ENCODE measurements around the gene FOXP1.

FOXP1 gene

DNA sequence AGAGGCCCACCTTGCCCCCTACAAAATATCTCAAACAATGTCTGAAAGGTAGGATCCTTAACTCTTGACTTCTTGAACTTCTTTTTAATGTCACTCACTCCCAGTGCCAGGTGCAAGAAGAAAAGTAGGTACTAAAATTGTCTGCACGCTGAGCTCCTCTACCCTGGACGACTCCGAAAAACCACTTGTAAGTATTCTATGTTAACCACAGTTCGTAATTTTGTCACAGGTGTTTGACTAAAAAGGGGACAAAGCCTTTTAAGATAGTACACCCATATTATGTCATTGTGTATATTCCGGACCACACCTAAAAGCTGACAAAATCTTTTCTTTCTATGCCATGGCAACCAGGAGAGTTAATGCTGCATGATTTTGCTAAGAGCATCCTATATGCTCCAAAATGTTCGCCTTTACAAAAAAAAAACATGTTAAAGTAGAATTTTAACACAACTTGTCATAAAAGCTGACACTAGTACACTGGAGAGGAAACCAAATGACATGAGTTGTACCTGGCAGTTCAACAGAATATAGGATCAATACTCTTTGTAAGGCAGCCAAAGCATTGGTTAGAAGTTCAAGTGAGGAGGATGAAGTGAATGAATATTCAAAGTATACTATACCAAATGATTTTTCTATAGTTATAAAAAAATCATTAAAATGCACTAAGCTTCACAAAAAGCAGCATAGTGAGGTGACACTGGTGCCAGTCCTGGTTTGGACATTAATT lies 210.5 kb downstream of the FOXP1 start:
- no peak overlapping the region for H3K4me3 ChIP-seq (ENCODE audit: low read length)
- peaks cover 13% of the 10 kb centered on the region for H3K4me1 ChIP-seq (ENCODE audit: control insufficient read depth, insufficient read depth, low read length)
- no peak for DNase-seq (ENCODE audit: low read depth)
- no peaks in the 10 kb centered on the region for H3K9me3 ChIP-seq (ENCODE audit: control insufficient read depth, low read length)
- no peak overlapping the region for H3K9ac ChIP-seq (ENCODE audit: low read length)
- no peaks in the 10 kb centered on the region for H3K27me3 ChIP-seq (replicated peaks; ENCODE audit: control insufficient read depth, insufficient read depth, low read length)
- H3K36me3 ChIP-seq (ENCODE audit: control insufficient read depth, insufficient read depth, low read length, severe bottlenecking), result no peaks in the 10 kb centered on the region

DNA sequence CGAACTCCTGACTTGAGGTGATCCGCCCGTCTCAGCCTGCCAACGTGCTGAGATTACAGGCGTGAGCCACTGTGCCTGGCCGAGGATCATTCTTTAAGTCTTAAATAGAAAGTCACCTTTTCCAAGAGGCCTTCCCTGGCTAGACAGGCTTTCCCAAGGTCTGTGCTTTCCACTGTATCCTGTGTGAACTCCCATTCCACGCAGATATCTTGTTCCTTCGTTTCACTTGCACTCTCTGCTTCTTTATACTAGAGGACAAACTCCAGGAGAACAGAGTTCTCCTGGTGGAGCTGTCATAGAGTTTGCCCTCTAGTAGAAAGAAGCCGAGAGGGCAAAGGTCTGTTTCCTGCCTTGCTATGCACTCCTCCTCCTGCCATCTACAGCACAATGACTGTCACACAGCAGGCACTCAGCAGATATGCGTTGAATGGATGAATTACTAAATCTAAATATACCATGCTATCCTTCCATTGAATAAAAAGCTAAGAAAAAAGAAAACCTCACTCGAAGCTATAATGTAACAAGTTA lies 211.2 kb downstream of the FOXP1 start:
- no peak overlapping the region for H3K4me3 ChIP-seq (ENCODE audit: low read length)
- H3K36me3 ChIP-seq (ENCODE audit: control insufficient read depth, insufficient read depth, low read length, severe bottlenecking), result no peaks in the 10 kb centered on the region
- H3K9me3 ChIP-seq (ENCODE audit: control insufficient read depth, low read length), result no peaks in the 10 kb centered on the region
- DNase-seq (ENCODE audit: low read depth), result no peak
- H3K27me3 ChIP-seq (replicated peaks; ENCODE audit: control insufficient read depth, insufficient read depth, low read length), result no peaks in the 10 kb centered on the region
- H3K4me1 ChIP-seq (ENCODE audit: control insufficient read depth, insufficient read depth, low read length), result peaks cover 13% of the 10 kb centered on the region
- no peak overlapping the region for H3K9ac ChIP-seq (ENCODE audit: low read length)

- no peak overlapping the region for H3K4me3 ChIP-seq (ENCODE audit: low read length)
- no peak for DNase-seq (ENCODE audit: low read depth)
- H3K9me3 ChIP-seq (ENCODE audit: control insufficient read depth, low read length), result no peaks in the 10 kb centered on the region
- H3K9ac ChIP-seq (ENCODE audit: low read length), result no peak overlapping the region
- no peaks in the 10 kb centered on the region for H3K36me3 ChIP-seq (ENCODE audit: control insufficient read depth, insufficient read depth, low read length, severe bottlenecking)
- H3K4me1 ChIP-seq (ENCODE audit: control insufficient read depth, insufficient read depth, low read length), result peaks cover 13% of the 10 kb centered on the region
- H3K27me3 ChIP-seq (replicated peaks; ENCODE audit: control insufficient read depth, insufficient read depth, low read length), result no peaks in the 10 kb centered on the region
These were observed 212.2 kb downstream of the FOXP1 start for GRCh38 chr3:71371282-71371681.

DNA sequence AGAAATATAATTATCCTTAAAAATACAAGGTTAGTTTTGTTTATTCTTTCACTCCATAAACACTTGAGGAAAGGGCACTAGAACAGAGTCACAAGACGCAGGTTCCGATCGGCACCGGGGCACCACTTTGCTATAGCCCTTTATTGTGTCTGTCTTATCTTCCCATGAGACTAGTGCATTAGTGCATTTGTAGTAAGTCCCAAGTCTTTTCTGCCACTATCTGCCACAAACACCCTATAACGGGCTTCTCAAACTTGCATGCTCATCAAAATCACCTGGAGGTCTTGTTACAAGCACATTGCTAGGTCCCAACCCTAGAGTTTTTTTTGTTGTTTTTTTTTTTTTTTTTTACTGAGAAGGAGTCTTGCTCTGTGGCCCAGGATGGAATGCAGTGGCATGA lies 213.1 kb downstream of the FOXP1 start:
- peaks cover 13% of the 10 kb centered on the region for H3K4me1 ChIP-seq (ENCODE audit: control insufficient read depth, insufficient read depth, low read length)
- DNase-seq (ENCODE audit: low read depth), result peak; percentile 6
- peak overlapping the region; percentile 20 for H3K4me3 ChIP-seq (ENCODE audit: low read length)
- H3K9ac ChIP-seq (ENCODE audit: low read length), result no peak overlapping the region
- no peaks in the 10 kb centered on the region for H3K36me3 ChIP-seq (ENCODE audit: control insufficient read depth, insufficient read depth, low read length, severe bottlenecking)
- no peaks in the 10 kb centered on the region for H3K9me3 ChIP-seq (ENCODE audit: control insufficient read depth, low read length)
- no peaks in the 10 kb centered on the region for H3K27me3 ChIP-seq (replicated peaks; ENCODE audit: control insufficient read depth, insufficient read depth, low read length)

DNA sequence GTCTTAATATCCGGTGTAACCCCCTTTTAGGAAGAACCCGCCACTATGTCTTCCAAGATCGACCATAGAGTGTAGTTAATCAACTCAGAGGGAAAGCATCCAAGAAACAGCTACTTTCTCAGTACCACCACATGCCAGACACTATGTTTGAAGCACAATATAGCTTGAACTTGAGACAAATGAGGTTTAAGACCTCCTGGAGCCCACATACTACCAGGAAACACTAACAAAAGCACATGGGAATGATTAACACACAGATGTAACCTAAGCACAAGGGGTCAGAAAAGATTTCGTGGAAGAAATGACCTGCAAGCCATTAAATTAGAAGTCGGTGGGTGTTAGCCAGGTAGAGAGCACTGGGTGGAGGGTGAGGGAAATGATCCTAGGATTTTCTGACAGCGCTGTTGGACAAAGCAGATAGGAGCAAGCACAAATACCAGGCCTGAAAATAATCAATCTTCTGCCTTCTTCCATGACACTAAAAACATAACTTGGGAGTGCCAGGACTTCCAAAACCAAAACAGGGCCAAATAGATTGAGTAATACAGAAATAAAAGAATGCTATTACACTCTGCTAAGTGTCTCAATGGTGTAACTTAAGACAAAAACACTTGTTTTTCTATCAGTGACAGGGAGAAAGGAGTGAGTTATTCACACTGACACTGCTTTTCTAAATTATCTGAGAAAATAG lies 213.7 kb downstream of the FOXP1 start:
- Histone ChIP-seq H3K4me3 (ENCODE audit: low read length) (peak overlapping the region; percentile 20), H3K9ac (ENCODE audit: low read length) (peak overlapping the region; percentile 40), H3K36me3 (ENCODE audit: control insufficient read depth, insufficient read depth, low read length, severe bottlenecking) (no peaks in the 10 kb centered on the region), H3K4me1 (ENCODE audit: control insufficient read depth, insufficient read depth, low read length) (peaks cover 13% of the 10 kb centered on the region), H3K9me3 (ENCODE audit: control insufficient read depth, low read length) (no peaks in the 10 kb centered on the region), H3K27me3 (replicated peaks; ENCODE audit: control insufficient read depth, insufficient read depth, low read length) (no peaks in the 10 kb centered on the region)
- peak; percentile 77 for DNase-seq (ENCODE audit: low read depth)

- Histone ChIP-seq H3K9me3 (ENCODE audit: control insufficient read depth, low read length) (no peaks in the 10 kb centered on the region), H3K4me1 (ENCODE audit: control insufficient read depth, insufficient read depth, low read length) (peaks cover 13% of the 10 kb centered on the region), H3K36me3 (ENCODE audit: control insufficient read depth, insufficient read depth, low read length, severe bottlenecking) (no peaks in the 10 kb centered on the region), H3K9ac (ENCODE audit: low read length) (no peak overlapping the region), H3K27me3 (replicated peaks; ENCODE audit: control insufficient read depth, insufficient read depth, low read length) (no peaks in the 10 kb centered on the region), H3K4me3 (ENCODE audit: low read length) (no peak overlapping the region)
- no peak for DNase-seq (ENCODE audit: low read depth)
These were observed 216.4 kb downstream of the FOXP1 start for GRCh38 chr3:71366988-71367604.

DNA sequence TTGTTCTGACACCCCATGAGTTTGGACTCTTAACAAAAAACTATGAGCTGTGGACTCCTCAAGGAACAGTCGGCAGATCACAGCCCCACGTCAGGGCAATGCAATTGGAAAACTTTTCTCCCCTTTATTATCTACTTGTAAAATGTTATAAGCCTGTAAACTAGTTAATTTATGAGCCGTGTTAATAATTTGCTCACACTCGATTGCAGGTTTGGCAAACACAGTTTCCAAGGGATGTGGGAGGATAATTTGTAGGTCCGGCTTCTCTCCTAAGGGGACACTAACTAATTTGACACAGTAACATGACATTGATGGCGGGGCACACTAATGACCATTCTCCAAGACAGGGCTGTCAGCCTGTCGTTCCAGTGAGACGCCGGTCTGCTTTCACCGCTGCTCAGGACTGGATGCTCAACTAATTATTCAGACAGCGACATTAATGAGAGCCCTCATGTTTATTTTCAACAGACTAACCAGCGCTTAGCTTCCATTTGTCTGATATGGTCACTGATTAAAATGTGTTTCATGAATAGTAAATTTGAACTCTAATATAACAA lies 222.1 kb downstream of the FOXP1 start:
- Histone ChIP-seq H3K9me3 (ENCODE audit: control insufficient read depth, low read length) (no peaks in the 10 kb centered on the region), H3K9ac (ENCODE audit: low read length) (no peak overlapping the region), H3K36me3 (ENCODE audit: control insufficient read depth, insufficient read depth, low read length, severe bottlenecking) (no peaks in the 10 kb centered on the region), H3K4me3 (ENCODE audit: low read length) (no peak overlapping the region), H3K27me3 (replicated peaks; ENCODE audit: control insufficient read depth, insufficient read depth, low read length) (no peaks in the 10 kb centered on the region), H3K4me1 (ENCODE audit: control insufficient read depth, insufficient read depth, low read length) (no peaks in the 10 kb centered on the region)
- DNase-seq (ENCODE audit: low read depth), result no peak

DNA sequence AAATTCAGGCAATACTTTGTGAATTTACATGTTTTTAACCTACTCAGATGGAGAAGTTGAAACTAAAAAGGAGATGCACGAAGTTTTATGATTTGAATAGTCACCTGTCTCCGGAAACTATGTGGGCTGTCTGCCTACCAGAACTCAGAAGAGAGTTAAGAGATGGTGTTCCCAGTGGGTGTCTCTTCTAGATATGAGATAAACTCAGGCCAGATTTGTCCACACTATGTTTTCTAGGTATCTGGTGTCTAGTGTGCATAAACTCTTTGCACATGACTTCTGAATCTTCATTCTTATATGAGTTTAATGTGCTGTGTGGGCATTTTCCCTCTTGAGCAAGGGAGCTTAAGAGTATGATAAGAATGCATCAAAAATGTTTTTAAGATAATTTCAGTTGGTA lies 222.8 kb downstream of the FOXP1 start:
- Histone ChIP-seq H3K9ac (ENCODE audit: low read length) (no peak overlapping the region), H3K36me3 (ENCODE audit: control insufficient read depth, insufficient read depth, low read length, severe bottlenecking) (no peaks in the 10 kb centered on the region), H3K4me3 (ENCODE audit: low read length) (no peak overlapping the region), H3K4me1 (ENCODE audit: control insufficient read depth, insufficient read depth, low read length) (no peaks in the 10 kb centered on the region), H3K9me3 (ENCODE audit: control insufficient read depth, low read length) (no peaks in the 10 kb centered on the region), H3K27me3 (replicated peaks; ENCODE audit: control insufficient read depth, insufficient read depth, low read length) (no peaks in the 10 kb centered on the region)
- no peak for DNase-seq (ENCODE audit: low read depth)

GRCh38 chr3:71360180-71360579 lies 223.3 kb downstream of the FOXP1 start:
- Histone ChIP-seq H3K4me1 (ENCODE audit: control insufficient read depth, insufficient read depth, low read length) (no peaks in the 10 kb centered on the region), H3K9me3 (ENCODE audit: control insufficient read depth, low read length) (no peaks in the 10 kb centered on the region)
- DNase-seq (ENCODE audit: low read depth), result no peak

DNA sequence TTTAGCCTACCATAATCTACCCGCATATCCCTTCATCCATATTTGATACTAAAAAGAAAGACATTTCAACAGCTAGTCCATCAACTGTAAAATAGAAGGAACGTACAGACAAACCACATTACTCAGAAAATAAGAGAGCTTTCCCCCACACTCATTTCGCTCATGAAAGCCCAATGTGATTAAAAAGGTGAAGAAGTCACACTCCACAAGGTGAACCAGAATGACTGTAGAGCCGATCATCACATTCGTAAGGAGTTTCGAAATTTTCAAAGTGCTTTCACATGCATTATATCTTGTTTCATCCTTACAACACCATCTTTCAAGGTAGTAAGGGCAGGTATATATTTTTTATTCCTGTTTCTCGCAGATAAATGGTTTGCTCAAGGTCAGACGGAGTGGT lies 225.3 kb downstream of the FOXP1 start:
- H3K9me3 ChIP-seq (ENCODE audit: control insufficient read depth, low read length), result no peaks in the 10 kb centered on the region

More at GRCh38 chr3:71360180-71360579, 223.3 kb downstream of the FOXP1 start:
- Histone ChIP-seq H3K27me3 (replicated peaks; ENCODE audit: control insufficient read depth, insufficient read depth, low read length) (no peaks in the 10 kb centered on the region), H3K4me3 (ENCODE audit: low read length) (no peak overlapping the region), H3K36me3 (ENCODE audit: control insufficient read depth, insufficient read depth, low read length, severe bottlenecking) (no peaks in the 10 kb centered on the region), H3K9ac (ENCODE audit: low read length) (no peak overlapping the region)

DNA sequence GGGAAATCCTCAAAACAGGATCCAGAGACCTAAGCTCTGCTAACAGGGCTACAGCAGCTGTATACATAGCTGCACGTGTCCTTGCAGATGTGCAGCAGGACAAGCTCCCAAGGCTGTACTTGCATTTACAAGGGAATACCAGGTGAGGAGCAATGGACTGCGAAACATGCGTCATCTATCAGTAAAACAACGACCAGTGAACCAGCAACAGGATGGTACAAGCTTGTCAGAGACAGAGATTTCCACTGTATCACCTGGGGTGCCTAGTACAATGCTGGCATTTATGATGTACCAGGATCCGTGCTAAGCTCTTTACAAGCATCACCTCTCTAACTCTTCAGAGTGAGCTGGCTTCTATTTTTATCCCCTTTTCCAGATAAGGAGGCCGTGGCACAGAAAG lies 227.3 kb downstream of the FOXP1 start:
- Histone ChIP-seq H3K36me3 (ENCODE audit: control insufficient read depth, insufficient read depth, low read length, severe bottlenecking) (no peaks in the 10 kb centered on the region), H3K9me3 (ENCODE audit: control insufficient read depth, low read length) (no peaks in the 10 kb centered on the region), H3K27me3 (replicated peaks; ENCODE audit: control insufficient read depth, insufficient read depth, low read length) (no peaks in the 10 kb centered on the region), H3K9ac (ENCODE audit: low read length) (no peak overlapping the region), H3K4me1 (ENCODE audit: control insufficient read depth, insufficient read depth, low read length) (no peaks in the 10 kb centered on the region), H3K4me3 (ENCODE audit: low read length) (no peak overlapping the region)
- no peak for DNase-seq (ENCODE audit: low read depth)

More for the DNA sequence above, 225.3 kb downstream of the FOXP1 start:
- Histone ChIP-seq H3K4me1 (ENCODE audit: control insufficient read depth, insufficient read depth, low read length) (no peaks in the 10 kb centered on the region), H3K27me3 (replicated peaks; ENCODE audit: control insufficient read depth, insufficient read depth, low read length) (no peaks in the 10 kb centered on the region), H3K36me3 (ENCODE audit: control insufficient read depth, insufficient read depth, low read length, severe bottlenecking) (no peaks in the 10 kb centered on the region), H3K9ac (ENCODE audit: low read length) (no peak overlapping the region), H3K4me3 (ENCODE audit: low read length) (no peak overlapping the region)
- DNase-seq (ENCODE audit: low read depth), result no peak
